GM18505 (cell line): ENCODE measurements around the gene SCTR.

ENCODE experiments used
- ATAC-seq: cut with Tn5 transposase; IDR thresholded peaks from one replicate; pipeline ENCODE4 v1.9.1; 2021; ENCODE audit not compliant: unreplicated experiment
- POLR2A ChIP-seq: IDR thresholded peaks from 4 replicates; pipeline ENCODE4 v1.6.1; 2011; ENCODE audit warnings: borderline replicate concordance; ENCODE audit not compliant: insufficient read depth, insufficient read length; ENCODE audit errors: extremely low read depth

Gene SCTR

GRCh38 chr2:119448427-119449141, 75.7 kb downstream of the SCTR start:
- ATAC-seq, result no peak
- TF ChIP-seq POLR2A, result no peak

DNA sequence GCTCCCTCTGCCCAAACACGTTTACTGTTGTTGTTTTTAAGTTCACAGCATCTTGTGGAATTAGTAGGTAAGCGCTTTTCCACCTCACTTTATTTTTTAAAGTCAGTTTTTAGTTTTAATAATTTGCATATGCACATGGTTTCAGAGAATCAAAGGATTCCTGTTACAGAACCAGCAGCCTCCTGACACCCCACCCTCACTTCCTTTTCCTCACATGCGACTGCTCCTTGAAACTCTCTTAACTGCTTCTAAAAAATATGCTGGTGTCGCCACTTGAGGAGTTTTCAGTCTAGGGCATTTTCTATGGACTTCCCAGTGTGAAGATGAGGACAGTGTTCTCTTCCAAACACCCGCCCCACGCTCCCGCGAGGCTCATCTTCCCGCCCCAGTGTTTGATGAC, 78.2 kb downstream of the SCTR start:
- ATAC-seq, result no peak
- no peak for TF ChIP-seq POLR2A

GRCh38 chr2:119442850-119443249, 81.4 kb downstream of the SCTR start:
- no peak for ATAC-seq
- TF ChIP-seq POLR2A, result no peak

GRCh38 chr2:119442226-119442619, 82.1 kb downstream of the SCTR start:
- TF ChIP-seq POLR2A, result no peak
- ATAC-seq, result no peak

DNA sequence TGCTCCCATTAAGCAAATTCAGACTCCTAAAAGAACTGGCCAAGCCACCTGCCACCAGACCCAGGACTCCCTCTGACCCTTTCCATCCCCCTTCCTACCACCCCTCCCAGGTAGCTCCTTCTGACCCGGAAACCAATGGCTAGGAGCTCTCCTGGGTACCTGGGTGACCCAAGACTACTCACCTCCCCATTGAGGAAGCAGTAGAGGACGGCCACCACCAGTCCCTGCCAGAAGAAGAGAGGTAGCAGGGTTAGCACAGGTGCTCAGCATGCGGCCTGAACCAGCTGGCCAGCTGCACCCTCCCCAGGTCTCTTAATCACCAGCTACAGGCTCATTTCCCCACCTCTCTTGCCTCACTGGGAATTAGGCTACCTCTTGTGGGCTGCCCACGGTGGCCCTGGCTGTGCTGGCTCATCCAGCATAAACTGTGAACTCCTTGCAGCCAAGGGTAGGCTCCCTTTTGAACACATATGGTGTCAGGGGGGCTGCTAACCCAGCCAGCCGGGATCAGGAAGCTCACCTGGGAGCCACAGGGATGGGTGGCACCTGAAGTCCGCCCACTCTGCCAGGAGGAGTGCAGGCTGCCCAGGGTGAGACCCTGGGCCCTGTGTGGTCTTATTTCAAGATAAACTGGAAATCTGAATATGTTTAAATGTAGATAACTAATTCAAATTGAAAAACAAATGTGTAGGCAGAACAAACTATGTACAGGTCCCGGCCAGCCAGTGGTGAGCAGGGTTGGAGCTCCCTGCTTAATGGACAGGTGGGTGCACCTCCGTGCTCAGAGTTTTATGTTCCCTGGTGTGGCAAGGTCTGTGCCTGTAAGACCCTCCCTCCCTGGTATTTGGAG, 82.7 kb downstream of the SCTR start:
- no peak for TF ChIP-seq POLR2A
- ATAC-seq, result no peak

DNA sequence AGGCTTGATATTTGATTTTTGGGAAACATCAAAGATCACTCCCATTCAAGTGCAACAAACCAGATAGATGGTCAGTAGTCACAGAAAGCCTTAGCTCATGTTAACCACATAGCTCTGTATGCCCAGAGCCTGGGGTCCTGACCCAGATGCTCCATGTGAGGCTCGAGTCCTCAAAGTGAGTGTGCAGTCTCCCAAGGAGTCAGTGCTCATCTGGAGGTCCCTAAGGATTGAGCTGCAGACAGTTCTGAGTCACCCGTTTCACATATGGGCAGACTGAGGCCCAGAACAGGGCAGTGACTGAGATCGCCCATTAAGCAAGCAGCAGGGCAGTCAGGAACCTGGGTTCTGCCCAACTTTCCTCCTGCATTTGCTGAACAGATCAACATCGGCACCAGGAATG, 83.4 kb downstream of the SCTR start:
- ATAC-seq, result no peak
- TF ChIP-seq POLR2A, result no peak

DNA sequence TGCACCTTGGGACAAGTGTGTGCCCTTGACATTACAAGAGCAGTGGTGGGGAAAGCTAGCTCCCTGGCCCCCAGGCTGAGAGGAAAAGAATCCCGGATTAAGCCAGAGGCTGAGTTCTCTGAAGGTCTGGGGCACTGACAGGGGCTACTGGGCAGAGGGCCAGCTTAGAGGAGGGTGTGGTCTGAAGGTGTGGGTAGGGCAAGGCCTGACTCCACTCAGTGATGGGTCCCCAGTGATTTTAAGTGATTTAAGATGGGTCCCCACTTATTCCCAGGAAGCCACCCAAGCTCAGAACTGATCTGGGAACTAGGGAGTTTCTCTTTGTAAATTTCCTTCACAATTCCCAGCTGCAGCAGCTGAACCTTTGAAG, 83.8 kb downstream of the SCTR start:
- ATAC-seq, result no peak
- no peak for TF ChIP-seq POLR2A

GRCh38 chr2:119439574-119440500, 84.4 kb downstream of the SCTR start:
- no peak for ATAC-seq
- TF ChIP-seq POLR2A, result no peak

DNA sequence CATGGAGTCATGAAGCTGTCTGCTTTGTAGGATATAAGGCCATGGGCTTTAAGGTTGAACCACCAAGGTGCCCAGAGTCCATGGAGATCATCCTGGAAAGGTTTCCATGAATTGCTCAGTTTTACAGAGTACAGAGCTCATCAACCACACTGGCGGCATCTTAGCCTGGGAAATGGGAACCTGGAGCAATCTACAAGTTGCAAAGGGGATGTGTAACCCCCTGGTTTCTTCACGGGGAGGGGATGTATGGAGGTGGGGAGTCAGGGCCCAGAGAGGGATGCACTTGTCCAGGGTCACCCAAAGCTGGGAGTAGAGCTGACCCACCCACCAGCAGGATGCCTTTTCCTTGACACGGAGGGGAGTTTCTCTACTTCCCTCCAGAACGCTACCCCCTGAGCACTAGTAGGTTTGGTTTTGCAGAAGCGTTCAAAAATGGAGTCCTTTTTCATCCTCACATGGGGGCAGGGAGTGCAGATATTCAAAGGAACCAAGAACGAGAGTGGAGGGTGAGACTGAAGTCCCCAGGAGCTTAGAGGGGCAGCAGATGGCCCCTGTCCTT, 85.5 kb downstream of the SCTR start:
- no peak for TF ChIP-seq POLR2A
- no peak for ATAC-seq

GRCh38 chr2:119438128-119438656, 86.1 kb downstream of the SCTR start:
- no peak for ATAC-seq

DNA sequence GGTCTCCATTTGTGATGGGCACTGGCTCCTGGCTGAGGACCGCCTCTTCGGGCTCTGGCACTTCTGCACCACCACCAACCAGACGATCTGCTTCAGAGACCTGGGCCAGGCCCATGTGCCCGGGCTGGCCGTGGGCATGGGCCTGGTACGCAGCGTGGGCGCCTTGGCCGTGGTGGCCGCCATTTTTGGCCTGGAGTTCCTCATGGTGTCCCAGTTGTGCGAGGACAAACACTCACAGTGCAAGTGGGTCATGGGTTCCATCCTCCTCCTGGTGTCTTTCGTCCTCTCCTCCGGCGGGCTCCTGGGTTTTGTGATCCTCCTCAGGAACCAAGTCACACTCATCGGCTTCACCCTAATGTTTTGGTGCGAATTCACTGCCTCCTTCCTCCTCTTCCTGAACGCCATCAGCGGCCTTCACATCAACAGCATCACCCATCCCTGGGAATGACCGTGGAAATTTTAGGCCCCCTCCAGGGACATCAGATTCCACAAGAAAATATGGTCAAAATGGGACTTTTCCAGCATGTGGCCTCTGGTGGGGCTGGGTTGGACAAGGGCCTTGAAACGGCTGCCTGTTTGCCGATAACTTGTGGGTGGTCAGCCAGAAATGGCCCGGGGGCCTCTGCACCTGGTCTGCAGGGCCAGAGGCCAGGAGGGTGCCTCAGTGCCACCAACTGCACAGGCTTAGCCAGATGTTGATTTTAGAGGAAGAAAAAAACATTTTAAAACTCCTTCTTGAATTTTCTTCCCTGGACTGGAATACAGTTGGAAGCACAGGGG, 87.1 kb downstream of the SCTR start:
- ATAC-seq, result no peak
- no peak for TF ChIP-seq POLR2A

More at GRCh38 chr2:119438128-119438656, 86.1 kb downstream of the SCTR start:
- TF ChIP-seq POLR2A, result no peak

GRCh38 chr2:119435953-119436297, 88.4 kb downstream of the SCTR start:
- ATAC-seq, result no peak
- no peak for TF ChIP-seq POLR2A
